MM.1S (cell line): ENCODE results near the gene MCM9.
"Not testable (repeated sequence)": the region's sequence is repeated elsewhere in the genome, so short reads cannot be mapped to it uniquely, and the experiment has no call there.

ENCODE experiments used
- CTCF ChIP-seq: fragments of 300-600 bp; sonication (generic); IDR thresholded peaks from 2 replicates; pipeline ENCODE4 v1.5.1; 2016; ENCODE audit warnings: antibody characterized with exemption, low read length, mixed read lengths
- EZH2 ChIP-seq: fragments of 300-600 bp; sonication (generic); optimal IDR thresholded peaks from 2 replicates; pipeline ENCODE3; 2017; ENCODE audit warnings: low read depth, mild to moderate bottlenecking, antibody characterized with exemption, low read length, mixed read lengths

- not testable (repeated sequence) for TF ChIP-seq CTCF, EZH2
Observed at GRCh38 chr6:118868901-118869300, 66.1 kb downstream of the MCM9 start.
